ENCODE data around the gene IGLL5.

Gene IGLL5

DNA sequence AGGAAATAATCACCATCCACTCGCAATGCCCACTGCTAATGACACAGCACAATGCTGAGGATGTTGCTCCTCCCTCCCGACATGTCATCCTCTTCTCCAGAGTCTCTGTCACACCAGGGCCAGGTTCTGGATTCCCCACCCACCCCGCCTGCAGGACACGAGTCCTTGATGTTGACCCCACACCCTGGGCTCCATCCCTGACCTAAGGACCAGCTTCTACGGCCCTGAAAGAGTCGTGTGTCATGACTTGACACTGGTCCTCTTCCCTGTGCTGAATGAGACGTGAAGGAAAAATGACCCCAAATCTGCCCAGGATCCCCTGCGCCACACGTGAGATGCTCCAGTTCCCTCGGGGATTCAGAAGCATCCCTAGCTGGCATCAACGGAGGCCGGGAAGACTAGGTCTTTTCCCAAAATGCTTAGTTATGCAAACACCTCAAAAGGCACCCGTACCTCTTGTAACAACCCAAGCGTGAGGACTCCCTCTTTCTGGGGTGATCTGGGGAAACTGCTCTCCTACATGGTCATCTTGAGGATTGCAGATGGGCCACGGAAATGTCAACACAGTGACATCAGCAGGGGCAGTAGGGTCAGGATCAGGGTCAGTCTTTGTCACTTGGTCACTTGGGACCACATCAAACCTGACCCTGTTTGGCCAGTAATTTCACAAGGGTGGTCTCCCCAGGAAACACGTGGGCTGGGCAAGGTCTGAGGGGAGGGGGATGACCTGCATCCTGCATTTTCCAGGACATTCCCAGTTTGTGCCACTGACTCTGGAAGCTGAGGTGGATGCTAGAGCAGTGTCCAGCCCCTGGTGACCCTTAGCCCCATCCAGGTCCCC, 42.0 kb downstream of the IGLL5 start:
- no peak for DNase-seq

DNA sequence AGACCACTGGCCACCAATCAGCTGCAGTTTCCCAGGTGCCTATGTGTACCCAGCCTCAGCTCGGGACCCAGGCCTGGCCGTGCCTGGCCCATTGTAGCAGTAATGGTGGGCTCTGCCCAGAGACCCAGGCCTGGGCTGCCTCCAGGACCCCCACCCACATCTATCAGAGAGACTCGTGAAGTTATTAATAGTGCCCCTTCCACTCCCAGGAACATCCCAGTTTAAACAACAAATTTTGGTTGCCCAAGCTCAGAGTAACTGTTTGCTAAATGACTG, 42.5 kb downstream of the IGLL5 start:
- no peak for DNase-seq

DNA sequence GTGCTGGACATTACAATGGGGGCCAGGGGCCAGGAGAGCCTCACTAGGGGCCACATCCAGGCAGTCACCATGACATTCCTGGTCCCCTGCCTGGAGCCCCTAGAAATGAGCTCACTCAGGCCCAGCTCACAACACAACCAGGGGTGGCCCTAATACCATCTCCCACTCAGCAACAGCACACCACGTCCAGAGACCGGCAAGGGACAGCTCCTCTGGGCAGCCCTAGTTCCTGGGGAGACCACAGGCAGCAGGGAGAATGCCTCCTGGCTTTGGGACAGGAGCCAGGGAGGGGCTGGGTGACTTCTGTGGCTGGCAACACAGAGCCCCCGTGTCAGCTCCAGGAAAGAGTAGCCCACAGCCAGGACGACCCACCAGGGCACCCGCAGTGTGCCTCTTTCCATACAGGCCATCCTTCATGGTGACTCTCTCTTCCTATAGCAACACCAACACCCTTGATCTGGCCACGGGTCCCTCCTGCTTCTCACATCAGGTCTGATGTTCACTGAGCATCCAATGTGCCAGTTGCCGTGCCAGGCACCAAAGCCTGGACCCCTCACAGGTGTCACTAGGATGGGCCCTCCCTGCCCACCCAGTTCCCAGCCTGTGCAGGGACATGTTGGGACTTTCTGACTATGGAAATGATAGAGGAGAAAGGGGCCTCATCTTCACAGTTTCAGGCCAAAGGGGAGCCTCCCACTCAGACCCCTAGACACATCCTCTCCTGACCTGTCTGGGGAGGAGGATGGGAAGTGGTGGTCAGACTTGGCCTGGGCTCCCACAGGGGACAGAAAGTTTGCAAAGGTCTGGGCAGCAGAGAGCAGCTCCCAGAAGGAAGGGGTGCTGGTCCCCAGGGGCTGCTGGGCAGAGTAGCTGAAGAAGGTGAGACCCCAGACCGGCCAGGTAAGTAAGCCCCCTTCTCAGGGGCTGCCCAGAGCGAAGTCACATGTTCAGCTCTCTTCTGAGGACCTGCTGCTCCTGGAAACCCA, 43.2 kb downstream of the IGLL5 start:
- no peak for DNase-seq

DNA sequence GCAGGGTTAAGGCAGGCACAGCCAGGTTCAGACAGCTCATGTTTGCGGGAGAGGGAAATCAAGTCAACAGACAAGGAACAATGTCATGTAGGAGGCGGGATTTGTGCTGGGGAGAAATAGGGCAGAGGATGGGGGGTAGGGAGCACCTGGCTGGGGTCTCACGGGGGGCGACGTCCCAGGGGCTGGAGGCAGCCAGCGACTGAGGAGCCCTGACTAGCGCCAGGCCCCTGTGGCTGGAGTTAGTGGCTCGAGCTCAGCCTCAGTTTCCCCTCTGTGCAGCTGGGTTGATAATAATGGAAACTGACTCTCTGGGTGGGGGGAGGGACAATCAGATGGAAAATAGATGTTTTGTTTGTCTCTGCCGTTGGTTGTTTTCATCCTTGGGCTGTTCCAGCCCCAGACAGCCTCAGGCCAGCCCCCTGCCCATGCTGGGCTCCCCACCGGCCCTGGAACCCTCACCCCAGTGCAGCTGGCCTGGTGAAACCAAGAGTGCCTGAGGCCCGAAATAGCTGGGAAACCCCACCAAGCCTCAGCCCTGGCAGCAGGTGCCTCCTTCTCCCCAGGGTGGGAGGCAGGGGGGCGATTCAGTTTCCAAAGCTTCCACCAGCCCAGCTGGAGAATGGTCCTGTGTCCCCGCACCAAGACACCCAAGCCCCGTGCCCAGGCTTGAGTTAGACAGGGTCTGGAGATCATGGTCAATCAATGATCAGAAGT, 44.1 kb downstream of the IGLL5 start:
- DNase-seq = no peak

DNA sequence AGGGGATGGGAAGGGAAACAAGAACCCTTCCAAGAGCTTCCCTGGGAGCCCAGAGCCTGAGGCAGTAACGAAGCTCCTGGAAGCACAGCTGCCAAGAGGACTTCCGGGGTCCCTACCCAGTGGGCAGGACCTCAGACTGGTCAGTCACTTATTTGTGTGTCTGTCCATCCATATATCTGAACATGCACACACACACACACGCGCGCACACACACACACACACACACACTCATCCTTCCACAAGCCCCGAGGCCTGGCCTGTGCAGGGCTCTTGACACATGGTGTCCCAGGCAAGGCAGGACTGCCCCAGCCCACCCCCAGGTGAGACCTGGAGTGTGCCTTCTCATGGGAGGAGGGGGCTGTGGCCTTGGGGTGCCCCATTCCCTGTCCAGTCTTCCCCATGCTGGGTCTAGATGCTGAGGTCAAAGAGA, 44.9 kb downstream of the IGLL5 start:
- no peak for DNase-seq

DNA sequence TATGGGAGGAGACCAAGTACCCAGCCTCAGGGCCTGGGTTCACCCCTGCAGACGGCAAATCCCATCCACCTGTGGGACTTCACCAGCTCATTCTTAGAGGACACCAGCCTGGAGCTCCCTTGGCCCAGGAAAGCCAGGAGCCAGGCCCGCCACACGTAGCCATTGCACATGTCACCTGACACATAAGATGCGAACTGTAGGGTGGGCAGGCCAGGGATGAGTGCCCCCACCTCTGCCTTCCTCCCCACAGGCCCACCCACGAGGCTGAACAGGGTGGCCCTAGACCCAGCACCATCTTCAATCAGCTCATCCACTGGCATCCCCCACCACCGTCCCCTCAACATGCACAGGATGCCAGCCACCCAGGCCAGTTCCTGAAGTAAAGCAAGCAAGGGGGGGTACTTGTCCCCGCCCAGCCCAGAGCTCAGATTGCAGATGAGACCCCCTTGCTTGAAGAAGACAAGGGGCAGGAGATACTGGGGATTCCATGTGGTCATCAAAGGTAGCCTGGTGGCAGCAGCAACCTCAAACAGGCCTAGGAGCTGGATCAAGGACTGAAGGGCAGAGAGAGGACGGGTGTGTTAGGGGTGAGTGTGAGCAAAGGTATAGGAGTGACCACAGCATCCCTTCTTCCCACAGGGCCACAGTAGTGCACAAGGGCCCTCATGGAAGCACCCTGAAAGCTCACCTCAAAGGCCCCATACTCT, 45.6 kb downstream of the IGLL5 start:
- no peak for DNase-seq

DNA sequence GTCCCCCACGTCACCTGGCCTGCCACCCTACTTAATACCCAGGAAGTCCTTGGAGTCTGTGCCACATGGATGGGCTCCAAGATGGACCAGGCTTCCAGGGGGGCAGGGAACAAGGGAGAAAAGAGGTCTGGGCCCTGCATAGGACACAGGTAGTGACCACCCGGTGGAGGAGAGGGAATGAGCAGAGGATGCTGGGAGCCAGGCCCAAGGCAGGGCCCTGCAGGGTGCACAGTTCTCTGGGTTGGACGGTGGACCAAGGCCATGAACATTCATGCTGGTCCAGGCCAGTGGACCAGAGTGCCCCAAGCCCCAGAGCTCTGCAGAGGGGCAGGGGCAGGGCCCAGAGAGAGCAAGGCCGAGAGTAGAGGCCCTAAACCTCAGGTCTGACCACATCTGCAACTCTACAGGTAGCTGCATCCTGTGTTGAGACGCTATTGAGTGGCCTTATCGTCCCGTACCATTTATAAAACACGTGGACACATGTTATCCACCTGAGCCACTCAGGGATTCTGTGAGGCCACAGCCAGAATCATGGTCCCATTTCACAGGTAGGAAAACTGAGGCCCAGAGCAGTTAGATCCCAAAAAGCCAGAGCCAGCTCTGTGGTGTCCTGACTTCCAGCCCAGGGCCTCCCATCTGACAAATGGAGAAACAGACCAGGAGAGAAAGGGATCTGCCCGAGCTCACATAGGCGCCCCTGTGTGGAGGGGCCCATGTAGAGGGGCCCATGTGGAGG, 46.4 kb downstream of the IGLL5 start:
- no peak for DNase-seq

DNA sequence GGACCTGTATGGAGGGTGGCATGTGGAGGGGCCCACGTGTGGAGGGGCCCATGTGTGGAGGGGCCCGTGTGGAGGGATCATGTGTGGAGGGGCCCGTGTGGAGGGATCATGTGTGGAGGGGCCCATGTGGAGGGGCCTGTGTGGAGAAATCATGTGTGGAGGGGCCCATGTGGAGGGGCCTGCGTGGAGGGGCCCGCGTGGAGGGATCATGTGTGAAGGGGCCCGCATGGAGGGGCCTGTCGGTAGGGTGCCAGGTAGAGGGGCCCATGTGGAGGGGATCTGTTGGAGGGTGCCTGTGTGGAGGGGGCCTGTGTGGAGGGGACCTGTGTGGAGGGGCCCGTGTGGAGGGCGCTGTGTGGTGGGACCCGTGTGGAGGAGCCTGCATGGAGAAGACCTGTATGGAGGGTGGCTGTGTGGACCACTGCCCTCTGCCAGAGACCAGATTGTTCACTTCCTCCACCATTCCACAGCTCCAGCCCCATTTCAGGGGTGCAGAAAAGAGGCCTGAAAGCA, 47.0 kb downstream of the IGLL5 start:
- no peak for DNase-seq

DNA sequence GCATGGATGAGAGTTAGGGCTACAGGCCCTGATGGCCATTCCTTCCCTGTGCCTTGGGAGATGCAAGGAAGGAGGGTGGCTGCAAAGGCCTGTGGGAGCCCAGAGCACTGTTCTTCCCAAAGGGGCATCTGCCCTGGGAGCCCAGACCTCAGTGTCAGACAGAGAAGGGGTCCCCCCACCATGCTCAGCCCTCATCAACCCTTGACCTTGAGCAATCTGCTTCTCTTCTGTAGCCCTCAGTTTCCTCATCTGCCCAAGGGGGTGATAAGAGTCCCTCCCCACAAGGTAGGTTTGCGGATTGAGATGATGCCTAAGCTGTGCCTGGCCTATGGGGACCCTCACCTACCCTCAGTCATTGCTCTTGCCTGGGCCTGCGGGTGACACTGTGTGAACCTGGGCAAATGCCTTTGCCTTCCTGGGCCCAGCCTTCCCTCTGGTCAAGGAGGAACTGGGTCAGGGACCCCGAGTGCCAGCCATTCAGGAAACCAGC, 47.5 kb downstream of the IGLL5 start:
- no peak for DNase-seq

DNA sequence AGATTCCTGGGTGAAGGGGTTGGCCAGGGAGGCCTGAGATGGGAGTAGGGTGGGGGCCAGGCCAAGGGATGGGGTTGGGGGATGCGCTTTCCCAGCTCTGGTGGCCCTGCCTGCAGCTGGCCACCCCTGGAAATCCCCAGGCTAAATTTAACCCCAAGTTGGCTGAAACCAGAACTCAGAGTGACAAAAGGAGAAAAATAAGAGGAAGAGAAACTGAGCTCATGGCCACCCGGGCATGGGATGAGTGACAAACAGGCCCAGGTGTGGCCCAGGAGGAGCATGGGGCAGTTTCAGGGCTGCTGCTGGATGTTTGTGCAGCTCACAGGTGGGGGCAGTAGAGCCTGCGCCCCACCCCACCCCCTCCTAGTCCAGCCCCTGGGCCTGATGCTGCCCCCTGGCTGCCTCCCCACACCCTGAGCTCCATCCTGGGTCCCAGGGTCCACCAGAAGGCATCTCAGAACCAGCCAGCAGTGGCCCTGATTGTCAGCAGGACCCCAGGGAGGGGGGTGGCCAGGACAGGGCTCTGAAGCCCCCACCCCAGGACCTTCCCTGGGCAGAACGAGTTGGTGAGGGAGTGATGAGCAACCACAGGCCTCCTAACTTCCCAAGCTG, 48.0 kb downstream of the IGLL5 start:
- no peak for DNase-seq

DNA sequence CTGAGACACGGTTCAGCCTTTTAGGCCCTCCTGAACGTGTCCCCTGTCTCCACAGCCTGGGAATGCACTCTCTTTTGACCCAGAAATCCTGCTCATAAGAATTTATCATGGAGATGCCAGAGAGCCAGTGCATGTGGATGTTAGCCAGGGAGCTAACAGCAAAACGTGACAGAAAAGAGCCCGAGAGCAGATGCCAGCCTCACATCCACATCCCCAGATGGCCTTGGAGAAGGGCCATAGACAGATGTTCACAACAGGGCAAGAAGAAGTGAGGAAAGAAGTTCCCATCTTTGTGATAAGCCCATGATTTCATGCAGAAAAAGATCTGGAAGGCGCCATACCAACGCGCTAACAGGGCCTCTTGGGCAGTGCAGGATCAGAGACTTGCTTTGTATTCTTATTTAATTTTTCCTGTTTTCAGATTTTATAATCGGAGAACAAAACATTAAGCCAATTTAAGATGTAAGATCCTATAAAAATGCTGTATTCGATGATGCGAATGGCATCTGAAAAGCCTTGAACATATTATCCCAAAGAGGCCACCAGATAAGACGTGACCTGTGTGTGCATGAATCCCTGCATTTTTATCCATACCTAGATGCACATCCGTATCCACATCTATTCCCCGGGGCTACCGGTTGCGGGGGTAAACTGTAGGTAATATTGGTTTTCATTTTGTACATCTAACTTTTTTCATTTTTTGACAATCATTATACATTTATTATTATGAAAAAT, 48.7 kb downstream of the IGLL5 start:
- no peak for DNase-seq

DNA sequence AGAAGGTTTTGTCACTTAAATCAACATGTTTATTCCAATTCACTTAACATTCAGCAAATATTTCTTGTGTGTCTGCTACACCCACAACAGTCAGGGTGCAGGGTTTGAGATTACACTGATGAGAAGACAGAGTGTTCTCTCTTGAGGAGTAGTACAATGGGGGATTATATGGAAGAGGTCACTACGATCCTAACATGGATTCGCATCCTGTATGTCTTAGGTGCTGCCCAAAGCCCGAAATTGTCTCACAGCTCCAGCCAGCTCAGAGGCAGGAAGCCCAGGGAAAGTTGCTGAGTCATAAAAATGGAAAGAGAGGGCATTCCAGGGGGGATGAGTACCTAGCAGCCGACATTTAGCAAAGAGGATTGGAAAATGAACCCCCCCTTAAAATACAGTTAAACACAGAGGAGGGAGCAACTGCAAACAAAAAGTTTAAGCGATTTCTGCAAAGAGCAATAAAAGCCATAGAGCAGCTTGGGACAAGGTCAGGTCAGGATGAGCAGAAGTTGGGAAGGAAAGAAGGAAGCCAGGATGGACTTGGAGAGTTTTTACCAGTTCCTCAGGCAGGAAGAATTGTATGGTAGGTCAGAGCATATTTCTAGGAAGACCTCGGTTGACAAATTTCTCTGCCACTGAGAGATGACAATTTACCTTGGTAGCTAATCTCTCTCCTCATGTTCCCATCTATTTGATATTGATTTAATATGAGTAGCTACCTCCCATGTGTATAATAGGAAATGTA, 49.5 kb downstream of the IGLL5 start:
- DNase-seq = no peak

DNA sequence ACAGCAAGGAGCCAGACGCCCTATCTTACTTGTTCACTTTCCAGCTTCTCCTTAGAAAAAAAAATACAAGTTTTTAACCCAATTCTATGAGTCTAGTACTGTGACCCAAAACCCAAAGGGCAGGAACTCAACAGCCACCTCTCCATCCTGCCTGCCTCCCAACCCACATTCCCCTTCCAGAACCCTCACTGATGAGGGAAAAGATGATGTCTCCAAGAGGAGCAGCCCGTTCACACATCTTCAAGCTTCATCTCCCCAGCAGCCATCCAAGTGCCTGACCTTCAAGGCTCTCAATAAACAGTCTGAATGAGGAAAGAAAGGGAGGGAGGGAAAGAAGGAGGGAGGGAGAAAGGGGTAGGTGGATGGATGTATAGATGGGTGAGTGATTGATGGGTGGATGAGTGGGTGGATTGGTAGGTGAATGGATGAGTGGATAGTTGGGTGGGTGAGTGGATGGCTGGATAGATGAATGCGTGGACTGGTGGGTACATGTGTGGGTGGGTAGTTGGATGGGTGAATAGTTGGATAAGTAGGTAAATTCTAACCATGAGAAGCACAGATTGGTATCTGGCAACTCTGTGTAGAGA, 50.4 kb downstream of the IGLL5 start:
- no peak for DNase-seq

DNA sequence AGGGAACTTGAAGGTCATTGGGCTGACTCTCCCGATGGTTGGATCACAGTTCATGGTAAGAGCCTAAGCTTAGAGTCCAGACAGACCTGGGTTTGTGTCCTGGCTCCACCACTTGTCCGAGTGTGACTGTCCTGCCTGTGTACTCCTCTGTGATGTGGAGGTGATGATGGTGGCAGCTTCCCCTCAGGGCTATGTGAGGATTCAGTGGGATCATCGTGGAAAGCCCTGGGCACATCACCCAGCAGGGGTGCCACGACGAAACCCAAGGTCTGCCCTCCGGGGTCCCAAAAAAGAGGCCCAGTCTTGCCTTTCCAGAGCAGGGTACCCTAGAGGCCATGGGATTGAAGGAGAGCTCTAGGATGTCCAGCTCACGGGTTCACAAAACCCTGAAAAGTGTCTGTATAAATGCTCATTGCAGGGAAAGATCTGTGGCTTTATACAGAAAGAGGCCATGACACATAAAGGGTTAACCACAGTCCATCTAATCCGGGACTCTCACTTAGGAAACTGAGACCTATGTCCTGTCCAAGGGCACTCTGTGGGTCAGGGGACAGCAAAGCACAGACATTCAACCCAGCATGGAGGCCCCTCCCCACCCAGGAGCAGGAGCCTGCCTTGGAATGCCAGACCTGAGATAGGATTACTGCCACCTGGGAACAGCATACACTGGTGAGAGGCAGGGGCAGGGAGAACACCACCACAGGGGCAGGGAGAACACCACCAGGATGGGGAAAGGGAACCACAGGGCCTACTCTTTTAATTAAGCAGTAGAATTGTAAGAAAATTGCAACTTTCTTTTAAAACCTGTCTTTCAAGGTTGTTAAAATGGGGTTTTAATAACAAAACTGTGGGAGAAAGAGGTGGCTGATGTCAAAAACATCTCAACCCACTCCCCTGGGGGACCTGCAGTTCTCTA, 51.3 kb downstream of the IGLL5 start:
- DNase-seq = peak; percentile 15

DNA sequence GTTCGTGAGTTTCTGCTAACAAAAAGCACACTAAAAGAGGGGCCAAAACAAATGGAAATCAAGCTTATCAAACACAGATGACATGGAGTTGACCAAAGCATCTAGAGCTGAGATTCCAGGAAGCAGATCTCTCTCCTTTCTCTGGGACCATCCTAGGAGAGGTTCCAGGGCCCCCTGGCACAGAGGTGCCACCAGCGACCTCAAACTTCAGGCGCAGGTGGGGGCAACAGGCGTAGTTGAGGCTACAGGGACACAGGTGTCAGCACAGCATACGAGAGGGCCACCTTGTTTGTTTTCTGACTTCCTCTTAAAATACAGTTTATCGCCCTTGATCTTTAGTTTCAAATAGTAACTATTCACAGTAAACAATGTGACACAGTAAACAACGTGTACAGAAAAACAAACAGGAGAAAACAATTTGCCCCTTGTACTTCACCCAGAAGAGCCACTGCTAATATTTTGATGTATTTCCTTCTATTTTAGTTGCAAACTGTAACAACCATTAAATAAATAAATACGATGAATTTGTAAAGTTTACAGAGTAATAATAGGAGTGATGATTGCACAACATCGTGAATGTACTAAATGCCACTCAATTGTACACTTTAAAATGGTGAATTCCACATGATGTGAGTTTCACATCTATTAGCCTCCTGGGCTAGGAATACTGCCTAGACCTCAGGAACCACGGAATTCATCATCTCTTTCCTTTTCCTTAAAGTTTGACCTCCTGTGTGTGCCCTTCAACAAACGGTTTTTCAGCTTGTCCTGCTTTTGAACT, 52.2 kb downstream of the IGLL5 start:
- peak; percentile 17 for DNase-seq

DNA sequence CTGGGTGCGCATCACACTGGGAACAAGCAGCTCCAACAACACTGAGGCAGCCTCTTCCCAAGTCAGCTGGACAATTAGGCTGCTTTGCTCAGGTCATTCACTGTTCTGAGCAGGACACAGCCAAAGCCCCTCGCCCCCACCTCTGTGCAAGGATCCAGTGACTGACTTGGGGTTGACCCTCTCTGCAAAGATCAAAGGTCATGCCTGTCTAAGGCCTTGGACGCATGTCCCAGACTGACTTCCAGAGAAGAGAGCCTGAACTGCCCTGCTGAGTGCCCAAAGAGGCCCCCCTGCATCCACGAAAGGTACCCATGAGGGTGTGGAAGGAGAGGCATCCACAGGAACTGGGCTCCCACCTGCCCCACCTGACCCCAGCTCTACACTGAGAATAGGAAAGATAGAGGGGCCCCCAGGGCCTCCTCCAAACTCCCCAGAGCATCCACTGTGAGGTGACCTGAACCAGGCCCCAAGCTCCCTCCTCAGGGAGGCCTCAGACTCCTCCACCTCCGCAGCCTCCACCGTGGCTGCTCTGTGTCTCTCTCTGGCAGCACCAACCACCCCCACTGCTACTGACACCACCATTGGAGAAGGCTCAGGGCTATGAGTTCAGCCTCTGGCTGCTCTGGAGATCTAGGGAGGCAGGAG, 53.5 kb downstream of the IGLL5 start:
- DNase-seq = peak; percentile 27

Data from activated CD4-positive, CD25-positive, alpha-beta regulatory T cell treated with anti-CD3 and anti-CD28 coated beads, Interleukin-2, amount 50 U/mL, for 72 hours (primary cell).